Parathyroid adenoma (tissue), 2 donors: ENCODE measurements around the gene PLA2R1.

Source experiments
- H2AFZ ChIP-seq: fragments of 300-600 bp; sonication (generic); one replicate; pipeline ENCODE4 v1.7.0; 2017; ENCODE audit warnings: antibody characterized with exemption, mild to moderate bottlenecking
- H3K27ac ChIP-seq: fragments of 300-600 bp; sonication (generic); one replicate; pipeline ENCODE4 v1.7.0; 2017
- H3K27me3 ChIP-seq: fragments of 300-600 bp; sonication (generic); one replicate; pipeline ENCODE4 v1.7.0; 2017; ENCODE audit warnings: low read length; ENCODE audit not compliant: control insufficient read depth, insufficient read depth
- H3K36me3 ChIP-seq: fragments of 300-600 bp; sonication (generic); one replicate; pipeline ENCODE4 v1.7.0; 2017; ENCODE audit warnings: low read length; ENCODE audit not compliant: control insufficient read depth, insufficient read depth
- H3K4me1 ChIP-seq: fragments of 300-600 bp; sonication (generic); one replicate; pipeline ENCODE4 v1.7.0; 2017; ENCODE audit warnings: control low read depth
- H3K4me2 ChIP-seq: fragments of 300-600 bp; sonication (generic); one replicate; pipeline ENCODE4 v1.7.0; 2017; ENCODE audit warnings: low read length
- H3K4me3 ChIP-seq: fragments of 300-600 bp; sonication (generic); one replicate; pipeline ENCODE4 v1.7.0; 2017; ENCODE audit warnings: low read depth, low read length
- H3K79me2 ChIP-seq: fragments of 300-600 bp; sonication (generic); one replicate; pipeline ENCODE4 v1.7.0; 2017; ENCODE audit warnings: control low read depth
- H3K9ac ChIP-seq: fragments of 300-600 bp; sonication (generic); one replicate; pipeline ENCODE4 v1.7.0; 2017; ENCODE audit warnings: mild to moderate bottlenecking
- H3K9me3 ChIP-seq: fragments of 300-600 bp; sonication (generic); one replicate; pipeline ENCODE4 v1.7.0; 2017; ENCODE audit warnings: low read length; ENCODE audit not compliant: control insufficient read depth
- TF ChIP-seq, protein P1 (sequence below): fragments of 300-600 bp; sonication (generic); IDR thresholded peaks from one replicate; pipeline ENCODE4 v1.7.0; 2017; ENCODE audit warnings: antibody characterized with exemption, mild to moderate bottlenecking
- donor health status: primary hyperparathyroidism.

The PLA2R1 gene

DNA sequence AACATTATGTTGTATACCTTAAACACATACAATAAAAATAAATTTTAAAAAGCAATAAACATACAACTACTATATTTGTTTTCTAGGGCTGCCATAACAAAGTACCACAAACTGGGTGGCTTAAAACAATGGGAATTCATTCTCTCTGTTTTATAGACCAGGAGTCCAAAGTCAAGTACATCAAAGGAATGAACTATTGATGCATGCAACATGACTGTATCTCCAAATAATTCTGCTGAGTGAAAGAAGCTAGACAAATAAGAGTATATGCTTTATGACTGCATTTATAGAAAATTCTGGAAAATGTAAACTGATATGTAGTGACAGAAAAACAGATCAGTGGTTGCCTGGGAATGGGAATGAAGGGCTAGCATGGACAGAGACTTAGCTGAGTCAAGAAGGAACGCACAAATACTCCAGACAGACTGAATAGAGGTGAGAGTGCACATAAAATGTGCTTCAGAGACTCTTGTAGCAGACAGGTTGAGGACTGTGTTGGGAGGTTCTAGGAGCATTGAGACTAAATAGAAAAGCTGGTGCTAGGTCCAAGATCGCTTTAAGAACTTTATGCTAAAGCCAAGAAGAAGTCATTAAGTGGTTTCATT lies 11.0 kb upstream of the PLA2R1 start:
- Histone ChIP-seq H3K4me3 (no peak overlapping the region), H3K4me1 (peaks cover 18% of the 10 kb centered on the region), H3K9me3 (no peaks in the 10 kb centered on the region), H3K36me3 (no peaks in the 10 kb centered on the region), H3K9ac (no peak overlapping the region), H3K27me3 (no peaks in the 10 kb centered on the region), H3K27ac (no peak overlapping the region), H3K4me2 (no peak overlapping the region), H3K79me2 (no peaks in the 10 kb centered on the region), H2AFZ (no peak overlapping the region)
- TF ChIP-seq, protein P1, sequence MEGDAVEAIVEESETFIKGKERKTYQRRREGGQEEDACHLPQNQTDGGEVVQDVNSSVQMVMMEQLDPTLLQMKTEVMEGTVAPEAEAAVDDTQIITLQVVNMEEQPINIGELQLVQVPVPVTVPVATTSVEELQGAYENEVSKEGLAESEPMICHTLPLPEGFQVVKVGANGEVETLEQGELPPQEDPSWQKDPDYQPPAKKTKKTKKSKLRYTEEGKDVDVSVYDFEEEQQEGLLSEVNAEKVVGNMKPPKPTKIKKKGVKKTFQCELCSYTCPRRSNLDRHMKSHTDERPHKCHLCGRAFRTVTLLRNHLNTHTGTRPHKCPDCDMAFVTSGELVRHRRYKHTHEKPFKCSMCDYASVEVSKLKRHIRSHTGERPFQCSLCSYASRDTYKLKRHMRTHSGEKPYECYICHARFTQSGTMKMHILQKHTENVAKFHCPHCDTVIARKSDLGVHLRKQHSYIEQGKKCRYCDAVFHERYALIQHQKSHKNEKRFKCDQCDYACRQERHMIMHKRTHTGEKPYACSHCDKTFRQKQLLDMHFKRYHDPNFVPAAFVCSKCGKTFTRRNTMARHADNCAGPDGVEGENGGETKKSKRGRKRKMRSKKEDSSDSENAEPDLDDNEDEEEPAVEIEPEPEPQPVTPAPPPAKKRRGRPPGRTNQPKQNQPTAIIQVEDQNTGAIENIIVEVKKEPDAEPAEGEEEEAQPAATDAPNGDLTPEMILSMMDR, result no peak

DNA sequence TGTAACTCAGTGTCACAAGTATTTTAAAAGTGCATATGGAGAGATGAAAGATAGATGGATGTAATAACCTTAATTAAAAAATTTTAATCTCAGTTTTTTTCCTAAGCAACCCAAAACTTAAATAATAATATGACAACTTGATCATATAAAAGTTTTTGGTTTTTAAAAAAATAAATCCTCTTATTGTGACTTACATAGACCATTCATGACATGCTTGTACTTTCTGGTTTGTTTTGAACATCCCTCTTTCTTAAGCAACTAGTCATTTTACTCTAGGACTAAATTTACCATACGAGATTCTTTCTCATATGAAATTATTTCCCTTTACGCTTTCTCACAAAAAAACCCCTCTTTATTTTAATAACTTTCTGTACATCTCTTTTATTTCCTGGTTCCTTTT lies 6.5 kb upstream of the PLA2R1 start:
- Histone ChIP-seq H3K36me3 (no peaks in the 10 kb centered on the region), H3K4me2 (no peak overlapping the region), H3K79me2 (no peaks in the 10 kb centered on the region), H3K4me1 (peaks cover 4% of the 10 kb centered on the region), H3K9me3 (no peaks in the 10 kb centered on the region), H3K9ac (no peak overlapping the region), H3K27me3 (no peaks in the 10 kb centered on the region), H3K4me3 (no peak overlapping the region), H2AFZ (no peak overlapping the region), H3K27ac (no peak overlapping the region)
- TF ChIP-seq, protein P1, result no peak

DNA sequence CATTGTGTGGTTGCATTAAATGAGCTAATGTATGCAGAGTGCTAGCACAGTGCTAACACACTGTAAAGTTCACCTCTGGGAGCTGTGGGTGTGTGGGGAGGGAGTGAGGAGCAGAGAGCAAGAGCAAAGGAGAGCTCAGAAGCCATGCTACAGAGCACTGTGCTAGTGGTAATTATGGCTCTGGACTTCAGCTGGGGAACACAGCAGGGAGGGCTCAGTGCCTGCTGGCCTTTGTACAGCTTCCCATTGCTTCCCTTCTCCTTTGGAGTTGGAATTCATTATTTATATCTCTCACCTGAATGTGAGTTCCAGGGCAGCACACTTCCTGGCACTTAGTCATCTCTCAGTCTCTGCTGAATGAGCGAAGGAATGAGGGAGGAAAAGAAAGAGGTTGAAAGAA lies 2.5 kb upstream of the PLA2R1 start:
- no peak overlapping the region for H3K27ac ChIP-seq
- peaks cover 3% of the 10 kb centered on the region for H3K79me2 ChIP-seq
- no peaks in the 10 kb centered on the region for H3K27me3 ChIP-seq
- H3K4me3 ChIP-seq, result no peak overlapping the region
- H3K4me2 ChIP-seq, result no peak overlapping the region
- TF ChIP-seq, protein P1, result no peak
- no peak overlapping the region for H3K9ac ChIP-seq
- H2AFZ ChIP-seq, result no peak overlapping the region
- peaks cover 17% of the 10 kb centered on the region for H3K4me1 ChIP-seq
- no peaks in the 10 kb centered on the region for H3K9me3 ChIP-seq
- H3K36me3 ChIP-seq, result no peaks in the 10 kb centered on the region

DNA sequence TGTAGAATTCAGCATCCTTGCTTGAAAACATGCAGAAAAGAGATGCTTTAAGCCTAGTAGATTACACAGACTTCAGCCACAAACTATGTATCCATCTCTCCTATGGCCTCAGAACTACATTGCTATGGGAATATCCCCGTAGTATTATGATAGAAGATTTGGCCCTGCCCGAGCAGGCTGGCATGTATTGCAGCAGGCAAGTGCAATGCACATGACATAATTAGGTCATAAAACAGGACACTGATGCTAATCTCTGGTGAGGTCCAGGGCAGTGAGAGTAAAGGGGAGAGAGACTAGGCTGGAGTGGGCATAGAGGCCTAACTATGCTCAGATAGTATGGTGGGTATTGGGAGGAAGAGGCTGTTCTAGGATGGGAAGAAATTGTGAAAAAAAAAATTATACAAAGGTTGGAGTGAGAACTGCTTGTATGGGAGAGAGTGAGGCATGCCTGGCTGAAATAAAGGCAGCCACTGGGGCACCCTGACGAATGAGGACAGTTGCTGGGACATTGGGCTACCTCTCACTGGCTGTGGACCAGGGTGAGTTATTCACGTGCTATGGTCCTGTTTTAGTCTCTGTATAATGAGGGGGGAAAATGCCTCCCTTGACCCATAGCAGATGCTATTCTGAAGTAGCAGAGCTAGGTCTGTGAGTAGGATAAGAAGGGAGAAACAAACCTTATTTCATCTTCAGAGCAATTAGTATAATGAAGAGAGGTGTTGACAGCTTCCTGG lies 1.6 kb upstream of the PLA2R1 start:
- H3K4me2 ChIP-seq, result no peak overlapping the region
- H3K27ac ChIP-seq, result no peak overlapping the region
- H2AFZ ChIP-seq, result peak overlapping the region; percentile 45
- no peaks in the 10 kb centered on the region for H3K27me3 ChIP-seq
- no peak overlapping the region for H3K4me3 ChIP-seq
- peaks cover 3% of the 10 kb centered on the region for H3K79me2 ChIP-seq
- H3K4me1 ChIP-seq, result peaks cover 17% of the 10 kb centered on the region
- H3K9ac ChIP-seq, result no peak overlapping the region
- TF ChIP-seq, protein P1, result no peak
- H3K9me3 ChIP-seq, result no peaks in the 10 kb centered on the region
- no peaks in the 10 kb centered on the region for H3K36me3 ChIP-seq
